Measurements from ENCODE around the gene VPS9D1. TPM values are rescaled to one million over a fixed set of nuclear protein-coding genes. Genes with fewer than 3 reads are reported as not detected.
"Not testable (repeated sequence)": the region's sequence is repeated elsewhere in the genome, so short reads cannot be mapped to it uniquely, and the experiment has no call there.

The VPS9D1 gene
- total RNA-seq, 2 donors from 2014 or later: 9.0 to 11.0 TPM

DNA sequence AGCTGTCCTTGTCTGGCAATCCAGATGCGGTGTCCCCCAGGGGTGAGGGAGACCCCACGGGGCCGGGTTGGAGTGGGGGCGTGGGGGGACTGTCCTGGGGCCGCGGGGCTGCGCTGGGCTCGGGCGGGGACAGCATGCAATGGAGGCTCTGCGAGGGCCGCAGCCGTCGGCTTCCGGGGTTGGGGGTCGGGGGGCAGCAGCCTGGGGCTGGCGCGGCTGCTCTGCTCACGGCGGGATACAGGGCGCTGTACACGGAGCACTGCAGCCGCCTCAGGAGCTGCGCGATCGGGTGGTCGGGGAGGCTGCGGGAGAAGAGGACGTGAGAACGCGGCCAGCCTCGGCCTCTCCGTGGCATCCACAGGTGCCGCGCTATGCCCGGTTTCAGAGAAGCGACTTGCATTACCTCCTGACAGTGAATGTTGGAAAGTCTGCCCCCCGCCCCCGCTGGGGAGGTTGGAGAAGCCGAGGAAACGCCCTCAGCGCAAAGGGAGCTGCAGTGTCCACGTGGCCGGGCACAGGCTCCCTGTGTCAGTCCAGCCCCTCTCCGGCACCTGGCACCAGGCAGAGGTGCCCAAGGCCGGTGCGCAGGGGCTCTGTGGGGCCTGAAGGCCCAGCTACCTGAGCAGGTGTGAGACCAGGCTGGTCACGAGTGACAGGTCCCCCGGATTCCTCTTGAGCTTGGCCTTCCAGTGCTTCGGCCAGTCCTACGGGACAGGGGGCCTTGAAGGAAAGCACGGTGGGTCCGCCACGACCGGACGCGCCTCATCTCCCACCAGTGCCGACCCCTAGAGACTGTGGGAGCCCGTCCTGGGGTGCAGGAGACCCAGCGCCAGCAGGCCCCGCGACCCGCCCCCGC is 9.8 kb downstream of the VPS9D1 start:
- peak in 1 of 2 donors; percentile 1 for ATAC-seq
- Mint-ChIP-seq H3K27me3 (no peaks in the 10 kb centered on the region), H3K4me1 (ENCODE audit: low read depth in 2 of 2) (peaks cover 0 to 2% of the 10 kb centered on the region in 2 donors), H3K36me3 (no peaks in the 10 kb centered on the region), H3K9me3 (no peaks in the 10 kb centered on the region), H3K4me3 (no peak overlapping the region), H3K27ac (no peak overlapping the region)
- DNase-seq (ENCODE audit: low spot score): no peak

DNA sequence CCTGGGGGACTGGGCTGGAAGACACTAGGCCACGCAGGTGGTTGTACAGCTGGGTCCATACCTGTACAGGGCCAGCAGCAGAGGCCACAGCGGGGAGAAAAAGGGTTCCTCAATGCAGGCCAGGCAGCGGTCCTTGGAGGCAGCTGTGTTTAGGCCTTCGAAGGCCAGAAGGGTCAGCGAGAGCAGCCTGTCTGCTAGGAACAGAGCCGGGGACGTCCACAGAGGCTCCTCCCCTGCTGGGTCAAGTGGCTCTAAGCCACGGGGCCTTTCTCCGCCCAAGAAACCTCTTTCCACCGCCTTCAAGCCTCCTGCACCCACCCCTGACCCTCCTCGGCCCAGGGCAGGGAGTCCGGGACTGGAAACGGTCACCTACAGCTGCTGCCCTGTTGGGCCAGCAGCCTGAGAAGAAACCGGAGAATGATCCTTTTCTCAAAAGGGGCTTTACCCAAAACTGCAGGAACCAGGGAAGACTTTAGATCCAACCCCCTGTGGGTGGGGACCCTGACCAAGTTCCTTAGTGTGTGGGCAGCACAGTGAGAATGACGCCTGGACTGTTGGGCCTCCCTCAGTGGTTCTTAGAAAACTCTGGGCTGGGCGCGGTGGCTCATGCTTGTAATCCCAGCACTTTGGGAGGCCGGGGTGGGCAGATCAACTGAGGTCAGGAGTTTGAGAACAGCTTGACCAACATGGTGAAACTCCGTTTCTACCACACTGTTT is 10.8 kb downstream of the VPS9D1 start:
- H3K4me3 Mint-ChIP-seq: no peak overlapping the region
- ATAC-seq (no peak), DNase-seq (ENCODE audit: low spot score) (no peak)
- H3K9me3 Mint-ChIP-seq: no peaks in the 10 kb centered on the region
- no peaks in the 10 kb centered on the region for H3K27me3 Mint-ChIP-seq
- H3K4me1 Mint-ChIP-seq (ENCODE audit: low read depth in 2 of 2): peaks cover 0 to 5% of the 10 kb centered on the region in 2 donors
- no peak overlapping the region for H3K27ac Mint-ChIP-seq
- no peaks in the 10 kb centered on the region for H3K36me3 Mint-ChIP-seq

DNA sequence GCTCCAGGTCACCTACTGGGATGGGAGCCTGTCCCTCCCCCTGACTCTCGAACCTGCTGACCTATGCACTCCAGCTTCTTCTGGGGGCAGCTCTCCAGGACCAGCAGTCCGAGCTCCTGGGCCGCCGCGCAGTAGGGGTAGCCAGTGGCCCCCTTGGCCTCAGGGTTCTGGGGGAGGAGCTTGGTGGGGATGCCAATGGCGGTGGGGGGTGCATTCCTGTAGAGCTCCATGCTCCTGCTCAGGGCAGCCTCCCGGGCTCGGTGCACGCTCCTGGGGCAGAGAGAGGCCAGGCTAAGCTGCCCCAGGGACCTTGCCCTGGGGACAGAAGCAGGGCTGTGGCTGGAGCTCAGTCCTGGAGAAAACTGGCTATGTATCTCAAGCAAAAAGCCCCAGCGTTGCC is 11.5 kb downstream of the VPS9D1 start:
- no peak overlapping the region for H3K27ac Mint-ChIP-seq
- no peak for DNase-seq (ENCODE audit: low spot score)
- no peak for ATAC-seq
- H3K36me3 Mint-ChIP-seq: no peaks in the 10 kb centered on the region
- no peaks in the 10 kb centered on the region for H3K9me3 Mint-ChIP-seq
- no peak overlapping the region for H3K4me3 Mint-ChIP-seq
- no peaks in the 10 kb centered on the region for H3K27me3 Mint-ChIP-seq
- H3K4me1 Mint-ChIP-seq (ENCODE audit: low read depth in 2 of 2): peaks cover 0 to 5% of the 10 kb centered on the region in 2 donors

DNA sequence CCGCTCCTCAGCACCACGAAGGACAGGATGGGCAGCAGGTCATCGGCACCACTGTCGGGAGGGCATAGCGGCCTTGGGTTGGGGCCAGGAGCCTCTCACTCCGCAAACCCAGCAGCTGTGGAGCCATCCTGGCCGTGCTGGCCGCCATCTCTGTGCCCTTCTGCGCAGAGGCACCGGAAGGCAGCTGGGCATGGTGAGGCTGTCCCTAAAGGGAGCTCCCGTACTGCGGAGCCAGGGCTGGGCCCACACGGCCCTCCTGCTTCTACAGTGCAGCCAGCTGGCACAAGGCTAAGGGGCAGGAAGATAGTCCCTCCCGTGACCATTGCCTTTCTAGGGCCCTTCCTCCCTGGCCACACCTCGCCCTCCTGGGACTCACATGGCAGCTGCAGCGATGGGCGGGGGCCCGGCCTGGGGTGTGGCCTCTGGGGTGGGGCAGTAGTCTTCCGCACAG is 12.2 kb downstream of the VPS9D1 start:
- no peaks in the 10 kb centered on the region for H3K27me3 Mint-ChIP-seq
- no peak for DNase-seq (ENCODE audit: low spot score)
- no peak overlapping the region for H3K4me3 Mint-ChIP-seq
- peaks cover 0 to 5% of the 10 kb centered on the region in 2 donors for H3K4me1 Mint-ChIP-seq (ENCODE audit: low read depth in 2 of 2)
- no peaks in the 10 kb centered on the region for H3K9me3 Mint-ChIP-seq
- no peaks in the 10 kb centered on the region for H3K36me3 Mint-ChIP-seq
- ATAC-seq: no peak
- no peak overlapping the region for H3K27ac Mint-ChIP-seq

DNA sequence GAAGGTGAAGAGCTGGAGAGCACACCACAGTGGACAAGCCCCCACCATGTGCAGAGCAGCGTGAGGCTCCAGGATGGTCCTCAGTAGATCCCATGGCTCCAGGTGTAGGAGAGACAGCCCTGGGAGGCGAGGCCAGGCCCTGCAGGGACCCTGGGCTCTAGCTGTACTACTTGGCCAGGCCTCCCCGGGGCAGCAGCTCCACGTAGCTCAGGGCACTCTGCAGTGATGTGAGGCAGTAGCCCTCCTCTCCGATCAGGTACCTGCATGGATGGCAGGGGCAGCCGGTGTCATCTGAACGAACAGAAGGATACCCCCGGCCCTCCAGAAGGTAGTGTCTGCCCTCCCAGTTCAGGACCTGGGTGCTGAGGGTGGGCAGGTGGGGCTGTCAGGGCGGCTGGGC is 13.0 kb downstream of the VPS9D1 start:
- Mint-ChIP-seq H3K9me3 (no peaks in the 10 kb centered on the region), H3K4me3 (no peak overlapping the region), H3K27ac (no peak overlapping the region), H3K27me3 (no peaks in the 10 kb centered on the region), H3K36me3 (no peaks in the 10 kb centered on the region), H3K4me1 (ENCODE audit: low read depth in 2 of 2) (peaks cover 0 to 5% of the 10 kb centered on the region in 2 donors)
- ATAC-seq (no peak), DNase-seq (ENCODE audit: low spot score) (no peak)

DNA sequence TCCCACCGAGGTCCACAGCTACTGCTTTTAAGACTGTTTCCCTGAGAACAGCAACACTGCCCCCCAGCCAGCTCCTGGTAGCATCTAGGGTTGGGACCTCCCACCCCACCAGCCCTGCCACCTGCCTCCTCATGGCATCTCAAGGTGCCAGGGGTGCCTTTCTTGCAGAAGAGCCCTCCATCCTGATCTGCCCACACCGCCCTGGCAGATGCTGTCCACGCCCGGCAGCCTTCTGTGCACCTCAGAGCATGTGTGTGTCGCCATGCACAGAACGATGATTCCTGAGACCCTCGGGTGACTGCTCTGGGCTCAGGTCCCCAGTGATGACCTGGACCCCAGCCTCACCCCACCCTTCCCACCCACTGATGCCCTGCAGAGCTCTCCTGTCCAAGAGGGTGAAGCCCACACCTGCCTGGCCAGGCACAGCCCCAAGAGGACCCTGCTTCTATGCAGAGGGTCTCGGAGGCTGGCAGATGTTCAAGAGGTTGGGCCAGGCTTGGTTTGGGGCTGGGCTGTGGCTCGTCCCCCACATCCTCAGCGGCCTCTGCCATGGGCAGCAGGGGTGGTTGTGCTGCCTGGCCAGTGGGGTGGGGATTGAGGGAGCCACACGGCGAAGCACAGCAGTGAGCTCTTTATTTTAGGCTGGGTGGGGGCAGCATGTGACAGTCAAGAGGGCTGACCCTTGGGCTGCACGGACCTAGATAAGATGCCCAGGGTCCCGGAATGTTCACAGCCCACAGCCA is 14.0 kb downstream of the VPS9D1 start:
- Mint-ChIP-seq H3K27me3 (no peaks in the 10 kb centered on the region), H3K4me1 (ENCODE audit: low read depth in 2 of 2) (peaks cover 0 to 5% of the 10 kb centered on the region in 2 donors), H3K4me3 (no peak overlapping the region), H3K36me3 (no peaks in the 10 kb centered on the region), H3K27ac (no peak overlapping the region), H3K9me3 (no peaks in the 10 kb centered on the region)
- DNase-seq (ENCODE audit: low spot score) (no peak), ATAC-seq (no peak)

DNA sequence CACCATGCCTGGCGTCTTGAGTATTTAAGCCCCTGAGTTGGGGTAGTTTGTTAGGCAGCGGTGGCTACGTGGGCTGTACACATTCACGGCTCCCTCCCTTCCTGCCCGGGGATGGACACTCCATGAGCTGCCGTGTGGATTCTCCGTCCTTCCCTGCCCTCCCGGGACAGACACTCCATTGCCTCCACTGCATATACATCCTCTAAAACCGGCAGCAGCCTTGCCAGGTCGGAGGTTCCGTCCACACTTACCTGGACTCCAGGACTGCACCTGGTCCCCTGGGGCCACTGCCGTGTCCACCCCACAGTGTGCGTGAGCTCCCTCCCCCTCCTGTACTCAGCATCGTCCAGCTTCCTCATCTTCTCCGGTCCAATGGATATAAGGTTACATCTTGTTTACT is 15.7 kb downstream of the VPS9D1 start:
- Mint-ChIP-seq H3K4me3 (no peak overlapping the region), H3K4me1 (ENCODE audit: low read depth in 2 of 2) (peaks cover 0 to 8% of the 10 kb centered on the region in 2 donors), H3K9me3 (no peaks in the 10 kb centered on the region), H3K36me3 (no peaks in the 10 kb centered on the region), H3K27me3 (no peaks in the 10 kb centered on the region), H3K27ac (no peak overlapping the region)
- no peak for DNase-seq (ENCODE audit: low spot score)
- no peak for ATAC-seq

DNA sequence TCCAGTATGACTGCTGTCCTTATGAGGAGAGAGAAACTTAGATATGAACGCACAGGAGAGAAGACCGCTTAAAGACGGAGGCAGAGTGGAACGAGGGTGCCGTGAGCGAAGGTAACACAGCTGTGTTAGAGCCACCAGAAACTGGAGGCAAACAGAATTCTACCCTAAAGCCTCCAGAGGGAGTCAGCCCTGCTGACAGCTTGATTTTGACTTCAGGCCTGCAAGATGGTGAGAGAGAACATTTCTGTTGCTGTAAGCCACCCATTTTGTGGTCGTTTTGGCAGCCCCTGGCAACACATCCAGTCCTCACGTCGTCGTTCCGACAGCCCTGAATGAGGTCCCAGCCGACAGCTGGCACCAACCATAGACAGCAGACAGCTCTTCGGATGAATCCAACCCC is 16.4 kb downstream of the VPS9D1 start:
- ATAC-seq: no peak
- peaks cover 0 to 11% of the 10 kb centered on the region in 2 donors for H3K4me1 Mint-ChIP-seq (ENCODE audit: low read depth in 2 of 2)
- DNase-seq (ENCODE audit: low spot score): no peak
- H3K27me3 Mint-ChIP-seq: no peaks in the 10 kb centered on the region
- H3K27ac Mint-ChIP-seq: no peak overlapping the region
- H3K36me3 Mint-ChIP-seq: no peaks in the 10 kb centered on the region
- H3K4me3 Mint-ChIP-seq: no peak overlapping the region
- no peaks in the 10 kb centered on the region for H3K9me3 Mint-ChIP-seq

DNA sequence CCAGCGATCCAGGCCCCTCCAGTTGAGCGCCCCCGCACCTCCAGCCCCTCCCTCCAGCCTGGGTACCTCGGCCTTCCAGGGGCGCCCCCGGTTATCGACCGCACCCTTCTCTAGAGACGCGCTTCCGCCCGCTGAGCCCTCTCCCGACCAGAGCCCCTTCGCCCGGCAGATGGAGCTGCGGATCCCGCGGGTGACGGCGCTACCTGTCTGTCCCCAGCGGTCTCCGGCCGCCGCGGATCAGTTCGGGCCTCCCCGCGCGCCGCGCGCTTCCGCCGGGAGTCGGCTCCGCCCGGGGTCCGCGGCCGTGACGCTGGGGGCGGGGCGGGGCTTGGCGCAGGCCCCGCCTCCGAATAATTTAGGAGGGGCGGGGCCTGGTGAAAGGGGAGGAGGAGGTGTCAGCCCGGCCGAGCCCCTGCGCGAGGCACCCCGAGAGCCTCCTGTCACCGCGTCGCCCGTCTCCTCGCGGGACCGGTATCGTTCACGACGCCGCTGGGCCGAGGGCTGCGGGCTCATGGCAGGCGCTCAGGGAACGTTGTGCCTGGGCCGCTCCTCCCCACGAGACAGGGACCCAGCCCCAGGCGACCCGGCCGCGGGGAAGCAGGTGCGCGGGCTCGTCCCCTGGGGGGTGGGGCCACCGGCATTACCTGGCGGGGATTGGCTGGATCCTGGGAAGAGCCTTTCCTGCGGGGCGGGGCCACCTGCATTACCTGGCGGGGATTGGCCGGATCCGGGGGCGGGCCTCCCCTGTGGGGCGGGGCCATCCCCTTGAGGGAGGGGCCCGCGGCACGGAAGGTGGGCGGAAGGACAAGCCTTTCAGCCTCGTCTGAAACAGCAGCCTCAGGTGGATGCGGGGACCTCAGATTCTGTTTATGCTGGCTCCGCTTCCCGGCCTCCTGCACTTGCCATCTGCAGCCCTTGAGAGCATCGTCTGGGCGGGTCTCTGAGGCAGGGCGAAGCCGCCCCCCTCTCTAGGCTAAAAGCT is 19.0 kb downstream of the VPS9D1 start, which contains the start of gene SPATA2L:
TSS of gene SPATA2L (minus strand) at position 281 of the 982 bp plus-strand sequence. CDS start 473 bp downstream, outside the sequence.
- H3K4me3 Mint-ChIP-seq: peak within 1 kb of the TSS; percentile 63
- H3K9me3 Mint-ChIP-seq: no peaks in the 10 kb centered on the region
- DNase-seq (ENCODE audit: low spot score): peak; percentile 97
- no peak within 1 kb of the TSS for H3K27ac Mint-ChIP-seq
- ATAC-seq: peak; percentile 91
- no peaks in the 10 kb centered on the region for H3K36me3 Mint-ChIP-seq
- peaks cover 0 to 18% of the 10 kb centered on the region in 2 donors for H3K4me1 Mint-ChIP-seq (ENCODE audit: low read depth in 2 of 2)
- H3K27me3 Mint-ChIP-seq: no peaks in the 10 kb centered on the region

DNA sequence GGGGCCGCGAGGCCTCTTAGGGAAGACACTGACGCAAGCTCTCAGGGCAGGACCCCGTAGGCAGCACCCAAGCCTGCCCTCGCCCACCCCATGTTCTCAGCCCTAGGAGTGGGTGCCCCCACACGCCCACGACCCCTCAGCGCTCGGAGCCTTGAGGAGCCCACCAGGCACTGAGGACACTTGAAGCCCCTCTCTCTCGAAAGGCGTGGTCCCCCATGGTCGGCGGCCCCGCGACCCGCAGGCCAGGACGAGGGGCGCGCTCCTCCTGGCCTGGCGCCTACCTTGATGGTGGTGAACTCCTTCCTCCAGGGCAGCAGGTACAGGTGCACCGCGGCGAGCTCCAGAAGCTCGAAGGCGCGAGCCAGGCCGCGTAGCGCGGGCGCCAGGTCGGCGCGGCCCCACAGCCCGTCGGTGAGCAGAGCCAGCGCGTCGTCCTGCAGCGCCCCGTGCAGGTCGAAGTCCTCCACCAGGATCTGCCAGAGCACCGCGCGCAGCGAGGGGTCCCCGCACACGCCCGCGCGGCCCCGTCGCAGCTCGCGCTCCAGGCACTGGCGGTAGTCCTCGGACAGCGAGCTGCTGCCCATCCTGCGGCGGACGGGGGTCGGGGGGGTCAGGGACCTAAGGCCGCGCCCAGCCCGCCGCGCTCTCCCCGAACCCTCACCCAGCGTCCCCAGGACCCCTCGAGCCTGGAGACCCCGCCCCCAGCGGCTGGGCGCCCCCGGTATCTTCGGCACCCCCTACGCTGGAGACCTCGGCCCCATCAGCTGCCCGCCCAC is 19.9 kb downstream of the VPS9D1 start:
- Mint-ChIP-seq H3K9me3 (no peaks in the 10 kb centered on the region), H3K36me3 (no peaks in the 10 kb centered on the region), H3K27me3 (no peaks in the 10 kb centered on the region), H3K27ac (no peak overlapping the region), H3K4me1 (ENCODE audit: low read depth in 2 of 2) (peaks cover 0 to 19% of the 10 kb centered on the region in 2 donors), H3K4me3 (peak overlapping the region; percentile 63)
- peak in 1 of 2 donors; percentile 25 for ATAC-seq
- peak; percentile 63 for DNase-seq (ENCODE audit: low spot score)

DNA sequence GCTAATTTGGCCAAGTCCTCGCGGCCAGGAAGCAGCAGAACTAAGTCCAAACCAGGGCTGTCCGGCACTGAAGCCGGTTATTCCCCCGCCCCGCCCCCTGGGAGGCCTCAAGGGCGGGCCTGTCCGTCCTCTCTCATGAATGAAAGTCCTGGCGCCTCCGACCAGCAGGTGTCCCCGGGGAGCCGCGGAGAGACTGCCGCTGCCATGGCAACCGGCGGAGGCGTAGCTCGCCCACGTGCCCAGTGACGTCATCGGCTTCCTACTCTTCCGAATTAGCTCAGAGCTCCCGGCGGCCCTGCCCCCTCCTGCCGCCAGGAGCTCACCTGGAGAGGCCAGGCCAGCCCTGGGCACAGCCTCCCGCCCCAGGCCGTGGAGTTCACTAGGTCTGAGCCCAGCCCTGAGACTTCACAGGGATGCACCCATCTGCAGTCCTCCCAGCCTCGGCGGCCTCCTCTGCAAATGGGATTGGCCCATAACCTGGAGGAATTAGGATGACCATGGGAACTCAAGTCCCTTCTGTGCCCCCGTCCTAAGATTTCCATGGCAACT is 20.5 kb downstream of the VPS9D1 start:
- ATAC-seq (peak; percentile 55 to 77), DNase-seq (ENCODE audit: low spot score) (peak; percentile 99)
- Mint-ChIP-seq H3K36me3 (no peaks in the 10 kb centered on the region), H3K27me3 (no peaks in the 10 kb centered on the region), H3K4me1 (ENCODE audit: low read depth in 2 of 2) (peaks cover 0 to 19% of the 10 kb centered on the region in 2 donors), H3K9me3 (no peaks in the 10 kb centered on the region), H3K4me3 (peak overlapping the region; percentile 45), H3K27ac (peak overlapping the region in 1 of 2 donors; percentile 13)

DNA sequence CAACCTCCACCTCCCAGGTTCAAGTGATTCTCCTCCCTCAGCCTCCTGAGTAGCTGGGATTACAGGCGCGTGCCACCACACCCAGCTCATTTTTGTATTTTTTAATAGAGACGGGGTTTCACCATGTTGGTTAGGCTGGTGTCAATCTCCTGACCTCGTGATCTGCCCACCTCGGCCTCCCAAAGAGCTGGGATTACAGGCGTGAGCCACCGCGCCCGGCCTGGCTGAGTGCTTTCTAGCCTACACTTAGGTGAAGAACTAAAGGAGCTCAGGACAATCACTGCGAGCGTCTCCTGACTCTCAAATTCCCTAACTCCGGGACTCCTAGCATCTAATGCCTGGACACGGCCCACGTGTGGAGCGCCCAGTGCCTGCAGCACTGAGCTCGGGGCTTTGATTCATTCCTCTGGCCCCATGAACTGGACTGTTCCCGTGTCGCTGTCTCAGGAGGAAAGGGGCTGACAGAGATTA is 21.0 kb downstream of the VPS9D1 start:
- not testable (repeated sequence) for H3K9me3 Mint-ChIP-seq, H3K36me3 Mint-ChIP-seq, H3K4me3 Mint-ChIP-seq, H3K27me3 Mint-ChIP-seq, ATAC-seq
- peak; percentile 65 for DNase-seq (ENCODE audit: low spot score)
- Mint-ChIP-seq H3K27ac (peak overlapping the region in 1 of 2 donors; percentile 13), H3K4me1 (ENCODE audit: low read depth in 2 of 2) (peaks cover 0 to 19% of the 10 kb centered on the region in 2 donors)
